Caco-2 (cell line): Measurements from ENCODE around the gene C20orf204. TPM values are rescaled to one million over a fixed set of nuclear protein-coding genes. Genes with fewer than 3 reads are reported as not detected.

Experiments used
- BruUV-seq: library from RNA; stranded (reverse); fragments of 400-500 nt; replicated peaks from 2 replicates; lab custom pipeline; 2021; lab: Mats Ljungman, UMichigan
- CTCF ChIA-PET: fragments of 300-600 bp; sonication (Branson Sonifier 250); formaldehyde crosslinking; loops from one replicate; lab custom pipeline; 2022; ENCODE audit warnings: antibody characterized with exemption; lab: Charles Lee
- POLR2A ChIA-PET: fragments of 300-600 bp; sonication (Branson Sonifier 250); formaldehyde crosslinking; loops from one replicate; lab custom pipeline; 2022; ENCODE audit warnings: antibody characterized with exemption; lab: Charles Lee
- DNase-seq, 2 experiments: peaks; one replicate each; pipeline versions ENCODE4 v3.0.0 to v3.0.0-alpha.2; 2020 to 2022
- H3K27me3 ChIP-seq: replicated peaks from 2 replicates; pipeline ENCODE4 v1.6.0; 2011; ENCODE audit warnings: low read length; ENCODE audit not compliant: control insufficient read depth, insufficient read depth
- H3K36me3 ChIP-seq: 2 replicates; pipeline ENCODE4 v1.5.1; 2011; ENCODE audit warnings: low read length; ENCODE audit not compliant: control insufficient read depth, insufficient read depth
- H3K4me1 ChIP-seq: fragments of 250-450 bp; sonication (Bioruptor Pico); 2 replicates; pipeline ENCODE4 v1.5.1; 2020; ENCODE audit warnings: mild to moderate bottlenecking
- H3K4me3 ChIP-seq: 2 replicates; pipeline ENCODE4 v1.5.1; 2011; ENCODE audit warnings: low read depth, mild to moderate bottlenecking, control low read depth, low read length
- H3K9me3 ChIP-seq: fragments of 250-450 bp; sonication (Bioruptor Pico); 2 replicates; pipeline ENCODE4 v1.5.1; 2020; ENCODE audit warnings: mild to moderate bottlenecking, moderate library complexity
- H3K27ac Mint-ChIP-seq: one replicate; pipeline ENCODE4 v1.8.0; 2022; ENCODE audit warnings: mixed read lengths; ENCODE audit not compliant: unreplicated experiment
- H3K27me3 Mint-ChIP-seq: one replicate; pipeline ENCODE4 v1.8.0; 2022; ENCODE audit warnings: mixed read lengths; ENCODE audit not compliant: insufficient read depth, unreplicated experiment
- H3K36me3 Mint-ChIP-seq: one replicate; pipeline ENCODE4 v1.8.0; 2022; ENCODE audit warnings: mild to moderate bottlenecking, mixed read lengths; ENCODE audit not compliant: insufficient read depth, unreplicated experiment
- H3K4me1 Mint-ChIP-seq: one replicate; pipeline ENCODE4 v1.8.0; 2022; ENCODE audit warnings: low read depth, mixed read lengths; ENCODE audit not compliant: unreplicated experiment
- H3K4me3 Mint-ChIP-seq: one replicate; pipeline ENCODE4 v1.8.0; 2022; ENCODE audit warnings: mild to moderate bottlenecking, moderate library complexity, mixed read lengths; ENCODE audit not compliant: unreplicated experiment
- H3K9me3 Mint-ChIP-seq: one replicate; pipeline ENCODE4 v1.8.0; 2022; ENCODE audit warnings: mixed read lengths; ENCODE audit not compliant: unreplicated experiment
- intact Hi-C: fragments of 100-400 bp; cut with micrococcal nuclease; formaldehyde crosslinking; loops from one replicate; pipeline ENCODE4 v1.10.0; 2022; ENCODE audit not compliant: unreplicated experiment
- total RNA-seq: library from RNA; stranded (reverse); gene quantifications from 2 replicates; pipeline ENCODE4 v1.2.3, GENCODE V29; 2022
- TF ChIP-seq, protein P1 (sequence below), 2 experiments: fragments of 200-600 bp in 1 of 2; IDR thresholded peaks; 1 replicate in 1 of 2; 2 replicates in 1 of 2; pipeline versions ENCODE4 v1.5.1 to v1.8.0; 2011 to 2022; ENCODE audit warnings: antibody characterized with exemption in 1 of 2, control low read depth in 1 of 2, inconsistent platforms in 1 of 2, low read depth in 1 of 2, low read length in 1 of 2, mild to moderate bottlenecking in 1 of 2, moderate library complexity in 1 of 2; ENCODE audit not compliant: insufficient read depth in 1 of 2, severe bottlenecking in 1 of 2, unreplicated experiment in 1 of 2

C20orf204 gene
- total RNA-seq, 1 experiment from 2014 or later: 3.2 TPM

DNA sequence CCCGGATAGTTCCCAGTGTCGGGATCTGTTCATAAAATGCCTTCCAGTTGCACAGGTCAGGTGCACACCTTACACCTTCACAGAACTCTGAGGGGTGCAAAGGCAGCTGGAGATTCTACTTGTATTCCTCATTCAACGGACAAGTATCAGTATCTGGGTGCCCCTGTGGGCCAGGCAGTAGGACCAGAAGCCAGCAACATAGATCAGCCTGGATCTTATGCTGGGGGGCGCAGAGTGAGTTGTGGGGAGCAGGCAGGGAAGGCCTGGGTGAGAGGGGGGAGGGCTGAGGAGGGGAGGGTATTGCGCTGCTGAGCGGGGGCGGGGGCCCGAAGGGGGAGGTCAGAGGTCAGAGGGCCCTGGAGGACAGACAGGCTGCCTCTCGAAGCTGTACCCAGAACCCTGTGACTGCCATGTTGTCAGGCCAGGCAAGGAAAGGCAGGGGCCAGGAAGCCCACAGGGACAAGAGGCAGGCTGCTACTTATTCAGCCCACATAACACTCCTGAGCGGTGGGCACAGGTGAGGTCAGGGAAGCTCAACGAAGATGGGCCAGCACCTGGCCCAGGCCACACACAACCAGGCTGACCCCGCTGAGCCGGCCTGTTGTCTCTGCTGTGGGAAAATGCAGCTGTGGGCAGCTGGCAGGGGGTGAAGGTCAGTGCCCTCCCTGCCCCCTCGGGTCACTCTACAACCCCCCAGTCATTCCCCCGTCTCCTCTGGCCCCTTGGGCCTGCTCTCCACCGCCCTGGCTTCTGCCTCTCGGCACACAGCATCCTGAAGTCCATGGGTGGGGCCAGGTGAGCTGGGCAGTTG is 45.0 kb downstream of the C20orf204 start:
- Histone ChIP-seq H3K27me3 (peaks cover 4% of the 10 kb centered on the region), H3K4me1 (peaks cover 35% of the 10 kb centered on the region), H3K4me3 (no peak overlapping the region), H3K36me3 (no peaks in the 10 kb centered on the region), H3K9me3 (no peaks in the 10 kb centered on the region)
- Mint-ChIP-seq H3K27ac (peak overlapping the region; percentile 18), H3K36me3 (peaks cover 6% of the 10 kb centered on the region), H3K27me3 (peaks cover 15% of the 10 kb centered on the region), H3K9me3 (no peaks in the 10 kb centered on the region), H3K4me1 (peaks cover 24% of the 10 kb centered on the region), H3K4me3 (peak overlapping the region; percentile 88)
- DNase-seq: no peak
- intact Hi-C loops: no loop called here
- no TSS peak for BruUV-seq
- CTCF ChIA-PET: interaction anchor here (0.5 to 3.8 kb wide), 6 partner anchors 11 to 57 kb away, joined by 3 to 17 read pairs (median 4); partner anchors contain the start of gene TCEA2
- POLR2A ChIA-PET: interaction anchor here (1.3 to 1.4 kb wide), 2 partner anchors 100 to 124 kb away, joined by 3 to 4 read pairs; partner anchors contain the start of gene PRPF6
- TF ChIP-seq, protein P1, sequence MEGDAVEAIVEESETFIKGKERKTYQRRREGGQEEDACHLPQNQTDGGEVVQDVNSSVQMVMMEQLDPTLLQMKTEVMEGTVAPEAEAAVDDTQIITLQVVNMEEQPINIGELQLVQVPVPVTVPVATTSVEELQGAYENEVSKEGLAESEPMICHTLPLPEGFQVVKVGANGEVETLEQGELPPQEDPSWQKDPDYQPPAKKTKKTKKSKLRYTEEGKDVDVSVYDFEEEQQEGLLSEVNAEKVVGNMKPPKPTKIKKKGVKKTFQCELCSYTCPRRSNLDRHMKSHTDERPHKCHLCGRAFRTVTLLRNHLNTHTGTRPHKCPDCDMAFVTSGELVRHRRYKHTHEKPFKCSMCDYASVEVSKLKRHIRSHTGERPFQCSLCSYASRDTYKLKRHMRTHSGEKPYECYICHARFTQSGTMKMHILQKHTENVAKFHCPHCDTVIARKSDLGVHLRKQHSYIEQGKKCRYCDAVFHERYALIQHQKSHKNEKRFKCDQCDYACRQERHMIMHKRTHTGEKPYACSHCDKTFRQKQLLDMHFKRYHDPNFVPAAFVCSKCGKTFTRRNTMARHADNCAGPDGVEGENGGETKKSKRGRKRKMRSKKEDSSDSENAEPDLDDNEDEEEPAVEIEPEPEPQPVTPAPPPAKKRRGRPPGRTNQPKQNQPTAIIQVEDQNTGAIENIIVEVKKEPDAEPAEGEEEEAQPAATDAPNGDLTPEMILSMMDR (IDR thresholded peaks at IDR 0.05; ENCODE audit: insufficient read depth in 1 of 2, low read depth in 1 of 2, low read length in 1 of 2, severe bottlenecking in 1 of 2, unreplicated experiment in 1 of 2): no peak

DNA sequence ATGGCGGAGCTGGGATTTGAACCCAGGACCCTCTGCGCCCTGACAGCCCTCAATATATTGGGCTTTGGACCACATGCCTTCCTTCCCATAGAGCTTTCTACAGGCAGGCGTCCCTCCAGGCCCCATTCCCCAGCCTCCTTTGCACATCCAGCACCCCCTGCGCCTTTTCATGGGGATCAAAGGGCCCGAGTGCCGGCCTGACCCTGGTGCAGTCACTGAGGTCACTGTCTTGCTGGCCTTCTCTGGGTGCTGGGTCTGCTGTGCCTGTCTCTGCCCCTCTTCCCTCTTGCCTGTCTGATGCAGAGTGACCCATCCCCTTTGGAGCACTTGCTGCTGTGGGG is 45.6 kb downstream of the C20orf204 start:
- Mint-ChIP-seq H3K4me3 (peak overlapping the region; percentile 8), H3K27ac (no peak overlapping the region), H3K4me1 (peaks cover 24% of the 10 kb centered on the region), H3K27me3 (peaks cover 15% of the 10 kb centered on the region), H3K36me3 (peaks cover 6% of the 10 kb centered on the region), H3K9me3 (no peaks in the 10 kb centered on the region)
- POLR2A ChIA-PET: no interaction called here
- H3K9me3 ChIP-seq: no peaks in the 10 kb centered on the region
- peaks cover 4% of the 10 kb centered on the region for H3K27me3 ChIP-seq
- H3K36me3 ChIP-seq: no peaks in the 10 kb centered on the region
- peaks cover 35% of the 10 kb centered on the region for H3K4me1 ChIP-seq
- TF ChIP-seq, protein P1 (IDR thresholded peaks at IDR 0.05; ENCODE audit: insufficient read depth in 1 of 2, low read depth in 1 of 2, low read length in 1 of 2, severe bottlenecking in 1 of 2, unreplicated experiment in 1 of 2): no peak
- intact Hi-C loops: no loop called here
- CTCF ChIA-PET: interaction anchor here (0.9 to 3.8 kb wide), 5 partner anchors 15 to 43 kb away, joined by 3 to 17 read pairs (median 3); partner anchors contain the start of gene TCEA2
- H3K4me3 ChIP-seq: no peak overlapping the region
- BruUV-seq: no TSS peak
- no peak for DNase-seq

DNA sequence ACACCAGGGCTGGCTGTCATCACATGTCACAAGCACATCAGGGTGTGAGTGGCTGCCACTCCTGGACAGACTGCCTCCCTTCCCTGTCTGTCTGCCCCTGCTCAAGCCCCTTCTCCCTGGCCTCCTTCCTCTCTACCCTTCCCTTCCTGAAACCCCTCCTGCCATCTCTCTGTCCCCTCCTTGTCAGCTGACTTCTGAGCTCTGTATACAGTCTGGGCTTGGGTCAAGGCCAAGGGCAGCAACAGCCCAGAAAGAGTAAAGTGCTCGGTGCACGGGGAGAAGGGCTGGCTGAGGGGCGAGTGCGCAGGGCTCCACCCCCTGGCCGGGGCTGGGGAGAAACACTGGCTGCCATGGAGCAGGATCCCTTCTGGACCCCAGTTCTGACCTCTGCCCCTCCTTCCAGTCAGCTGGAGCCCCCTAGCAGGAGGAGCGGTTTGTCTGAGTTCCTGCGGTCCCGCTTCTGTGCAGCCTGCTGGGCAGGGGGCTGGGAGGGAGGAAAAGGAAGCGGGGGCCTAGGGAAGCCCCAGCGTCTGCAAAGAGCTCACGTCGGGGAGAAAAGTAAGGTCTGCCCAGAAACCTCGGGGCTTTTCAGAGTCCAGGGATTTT is 46.2 kb downstream of the C20orf204 start:
- Mint-ChIP-seq H3K27ac (no peak overlapping the region), H3K9me3 (no peaks in the 10 kb centered on the region), H3K36me3 (peaks cover 6% of the 10 kb centered on the region), H3K27me3 (peaks cover 15% of the 10 kb centered on the region), H3K4me1 (peaks cover 24% of the 10 kb centered on the region), H3K4me3 (peak overlapping the region; percentile 65)
- no TSS peak for BruUV-seq
- Histone ChIP-seq H3K9me3 (no peaks in the 10 kb centered on the region), H3K27me3 (peaks cover 4% of the 10 kb centered on the region), H3K4me1 (peaks cover 35% of the 10 kb centered on the region), H3K4me3 (no peak overlapping the region), H3K36me3 (no peaks in the 10 kb centered on the region)
- CTCF ChIA-PET: interaction anchor here (0.6 to 3.8 kb wide), 8 partner anchors 16 to 102 kb away, joined by 3 to 17 read pairs (median 8); partner anchors contain the start of genes PRPF6 and TCEA2
- TF ChIP-seq, protein P1 (IDR thresholded peaks at IDR 0.05; ENCODE audit: insufficient read depth in 1 of 2, low read depth in 1 of 2, low read length in 1 of 2, severe bottlenecking in 1 of 2, unreplicated experiment in 1 of 2): no peak
- DNase-seq: no peak
- POLR2A ChIA-PET: no interaction called here
- intact Hi-C loops: no loop called here
